Cardiac fibroblast (primary cell): ENCODE results near the gene CTSW.

Experiments used
- DNase-seq, 2 donors: peaks; one replicate each; pipeline versions ENCODE4 v3.0.0 to v3.0.0-alpha.2; 2010; ENCODE audit warnings: low read depth in 2 of 2
- H3K4me3 ChIP-seq, 2 donors: replicated peaks in 1 of 2; 1 replicate in 1 of 2; 2 replicates in 1 of 2; pipeline ENCODE4 v1.5.1; 2011; ENCODE audit warnings: low read depth in 2 of 2, low read length in 2 of 2, mild to moderate bottlenecking in 2 of 2, moderate library complexity in 1 of 2
- CTCF ChIP-seq: IDR thresholded peaks from one replicate; pipeline ENCODE4 v1.5.1; 2011; ENCODE audit warnings: low read depth, mild to moderate bottlenecking, low read length, inconsistent platforms

CTSW gene

GRCh38 chr11:65860278-65861164, 19.1 kb upstream of the CTSW start, which contains the start of gene MUS81:
TSS of gene MUS81 (plus strand) at chr11:65860433. CDS start at chr11:65860754, 321 bp downstream.
- H3K4me3 ChIP-seq = peak within 1 kb of the TSS; percentile 74 to 95
- DNase-seq = peak; percentile 99
- peak; percentile 82 for TF ChIP-seq CTCF

DNA sequence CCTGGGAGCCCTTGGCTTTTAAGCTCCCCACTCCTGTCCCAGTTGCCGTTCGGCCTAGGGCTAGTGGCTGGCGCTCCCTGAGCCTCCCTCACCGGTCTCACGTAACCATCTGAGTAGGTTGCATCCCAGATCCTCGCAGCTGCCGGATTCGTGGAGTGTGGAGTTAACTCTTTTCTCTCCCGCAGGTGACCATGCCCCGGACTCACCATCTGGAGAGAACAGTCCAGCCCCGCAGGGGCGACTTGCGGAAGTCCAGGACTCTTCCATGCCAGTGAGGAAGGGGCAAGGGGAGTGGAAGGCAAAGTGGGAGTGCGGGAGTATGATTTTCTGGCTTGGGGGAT, 18.5 kb upstream of the CTSW start:
- DNase-seq = no peak
- no peak for TF ChIP-seq CTCF
- peak overlapping the region; percentile 74 to 95 for H3K4me3 ChIP-seq

DNA sequence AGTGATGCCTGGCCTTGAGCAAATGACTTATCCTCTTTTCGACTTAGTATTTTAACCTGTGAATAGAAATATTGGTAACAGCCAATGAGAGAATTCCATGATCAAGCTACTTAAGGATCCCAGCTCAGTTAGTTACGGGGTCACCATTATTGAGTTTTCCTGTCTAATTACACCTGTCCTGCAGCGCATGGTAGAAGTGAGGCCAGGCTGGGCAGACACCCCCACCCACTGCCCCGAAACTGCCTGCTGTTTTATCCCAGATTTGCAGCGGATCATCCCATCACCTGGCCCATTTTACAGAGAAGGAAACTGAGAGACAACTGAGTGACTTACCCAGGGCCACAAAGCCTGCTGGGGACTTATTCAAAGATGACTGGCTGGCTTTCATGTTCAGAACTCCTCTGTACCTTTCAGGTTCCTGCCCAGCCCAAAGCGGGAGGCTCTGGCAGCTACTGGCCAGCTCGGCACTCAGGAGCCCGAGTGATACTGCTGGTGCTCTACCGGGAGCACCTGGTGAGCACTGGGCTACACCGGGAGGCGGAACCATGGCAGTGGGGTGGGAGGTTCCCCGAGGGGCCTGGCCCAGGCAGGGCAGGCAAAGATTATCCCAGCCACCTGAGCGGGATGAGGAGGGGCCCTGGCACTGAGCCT, 18.0 kb upstream of the CTSW start:
- no peak for DNase-seq
- peak overlapping the region; percentile 74 to 95 for H3K4me3 ChIP-seq
- no peak for TF ChIP-seq CTCF

GRCh38 chr11:65862191-65862735, 17.4 kb upstream of the CTSW start:
- no peak for TF ChIP-seq CTCF
- no peak for DNase-seq
- peak overlapping the region in 1 of 2 donors; percentile 1 for H3K4me3 ChIP-seq

- H3K4me3 ChIP-seq = no peak overlapping the region
- no peak for TF ChIP-seq CTCF
- no peak for DNase-seq
Measured at GRCh38 chr11:65862941-65863888, 16.4 kb upstream of the CTSW start.

DNA sequence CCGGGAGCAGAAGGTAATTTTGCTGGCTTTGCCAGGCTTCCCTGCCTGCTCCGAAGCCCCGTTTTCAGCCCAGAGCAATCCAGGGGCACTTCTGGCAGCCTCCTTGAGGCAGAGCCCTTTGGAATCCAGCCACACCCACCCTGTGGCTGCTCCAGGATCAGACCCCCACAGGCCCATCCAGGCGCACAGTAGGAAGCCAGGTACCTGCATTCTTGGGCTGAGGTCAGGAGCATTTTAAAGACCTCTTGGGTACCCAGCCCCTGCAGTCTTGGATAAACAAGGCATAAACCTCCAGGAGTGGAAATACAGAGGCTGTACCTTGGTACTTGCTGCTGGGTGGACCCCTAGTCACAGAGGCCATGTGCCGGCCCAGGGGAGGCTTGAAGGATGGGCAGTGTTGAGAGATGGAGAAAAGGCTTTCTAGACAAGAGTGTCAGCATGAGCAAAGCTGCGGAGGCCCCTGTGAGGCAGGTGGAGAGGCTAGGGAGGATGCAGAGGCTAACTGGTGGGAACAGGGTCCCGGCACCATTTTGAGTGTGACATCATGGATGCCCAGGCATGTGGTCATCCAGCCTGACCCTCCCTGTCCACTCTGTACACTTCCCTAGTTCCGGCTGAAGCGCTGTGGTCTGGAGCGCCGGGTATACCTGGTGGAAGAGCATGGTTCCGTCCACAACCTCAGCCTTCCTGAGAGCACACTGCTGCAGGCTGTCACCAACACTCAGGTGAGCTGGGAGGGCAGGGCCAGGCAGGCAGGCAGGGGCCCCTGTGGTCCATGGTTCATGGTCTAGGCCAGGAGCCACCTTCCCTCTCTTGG, 15.5 kb upstream of the CTSW start:
- H3K4me3 ChIP-seq = no peak overlapping the region
- no peak for TF ChIP-seq CTCF
- no peak for DNase-seq
